GM15510 (cell line): Measurements from ENCODE around the gene CDH20.

Source experiments
- POLR2A ChIP-seq: IDR thresholded peaks from 3 replicates; pipeline ENCODE4 v1.6.1; 2011; ENCODE audit warnings: borderline replicate concordance; ENCODE audit not compliant: insufficient read length; ENCODE audit errors: extremely low read depth

CDH20 gene

GRCh38 chr18:61335684-61336555 is 2.7 kb downstream of the CDH20 start:
- TF ChIP-seq POLR2A, result no peak

DNA sequence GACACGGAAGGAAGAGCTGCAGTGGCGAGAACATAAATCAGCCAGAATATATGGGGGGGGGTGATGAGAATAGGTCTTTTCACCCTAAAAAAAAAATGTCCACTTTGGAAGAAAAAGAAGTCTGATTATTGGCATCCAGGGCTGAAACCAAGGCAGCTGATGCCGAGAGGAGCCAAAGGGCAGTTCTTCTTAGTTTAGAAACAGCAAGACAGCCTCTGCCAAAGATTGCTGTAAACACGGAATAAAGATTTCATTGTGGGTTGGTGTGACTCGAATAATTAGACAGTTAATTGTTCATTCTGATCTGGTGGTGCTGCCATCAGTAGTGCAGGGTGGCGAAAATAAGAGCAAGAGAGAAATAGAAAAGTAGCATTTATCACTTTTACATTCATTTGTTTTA is 3.5 kb downstream of the CDH20 start:
- TF ChIP-seq POLR2A, result no peak

DNA sequence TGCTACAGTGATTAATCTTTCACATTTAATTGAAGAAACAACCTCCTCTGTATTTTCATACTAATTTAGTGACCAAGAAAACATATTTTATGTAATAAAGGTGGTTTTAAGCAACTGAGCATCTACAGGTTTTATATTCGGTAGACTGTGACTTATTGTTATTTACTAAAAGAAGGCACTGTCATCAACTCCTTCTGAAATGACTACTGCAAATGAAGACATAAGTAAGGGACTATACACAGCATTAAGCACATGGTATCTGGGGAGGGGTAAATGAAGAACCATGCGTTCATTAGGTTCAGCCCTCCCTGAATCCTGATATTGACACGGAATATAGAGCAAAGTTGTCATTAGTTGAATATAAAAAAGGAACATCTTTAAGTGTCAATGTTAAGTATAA is 4.3 kb downstream of the CDH20 start:
- no peak for TF ChIP-seq POLR2A

DNA sequence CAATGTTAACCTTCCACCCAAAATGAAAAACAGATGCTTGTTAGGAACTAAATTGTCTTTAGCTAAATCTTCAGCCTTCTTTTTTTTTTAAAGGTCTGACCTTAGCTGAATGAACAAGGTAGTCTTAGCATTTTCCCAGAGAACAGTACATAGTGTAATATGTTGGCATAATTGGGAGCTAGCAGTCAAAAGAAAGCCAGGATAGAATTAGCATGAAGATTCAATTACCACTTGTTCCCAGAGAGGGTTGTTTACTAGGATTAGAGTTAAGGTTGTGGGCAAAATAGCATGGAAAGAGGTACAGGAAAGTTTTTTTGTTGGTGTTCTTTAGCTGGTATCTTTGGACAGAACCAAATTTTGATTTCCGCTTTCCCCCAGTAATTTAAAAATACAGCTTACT is 6.9 kb downstream of the CDH20 start:
- TF ChIP-seq POLR2A, result no peak

DNA sequence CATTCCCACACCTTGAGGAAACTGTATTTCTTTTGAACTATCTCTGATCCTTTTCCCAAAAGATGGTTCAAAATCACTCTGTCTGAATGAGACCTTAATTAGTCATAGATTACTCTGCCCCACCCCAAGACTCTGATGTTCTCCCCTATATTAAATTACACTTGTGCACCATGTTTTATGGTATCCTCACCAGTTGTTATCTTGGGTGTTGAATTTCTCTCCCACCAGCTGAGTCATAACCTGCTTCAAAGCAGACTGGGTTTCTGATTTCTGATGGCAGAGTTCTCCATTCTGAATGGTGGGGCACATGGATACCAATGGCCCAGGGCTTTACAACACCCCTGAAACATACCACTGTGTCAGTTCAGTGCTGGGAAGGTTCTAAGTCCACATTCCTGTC is 15.0 kb downstream of the CDH20 start:
- TF ChIP-seq POLR2A, result no peak

DNA sequence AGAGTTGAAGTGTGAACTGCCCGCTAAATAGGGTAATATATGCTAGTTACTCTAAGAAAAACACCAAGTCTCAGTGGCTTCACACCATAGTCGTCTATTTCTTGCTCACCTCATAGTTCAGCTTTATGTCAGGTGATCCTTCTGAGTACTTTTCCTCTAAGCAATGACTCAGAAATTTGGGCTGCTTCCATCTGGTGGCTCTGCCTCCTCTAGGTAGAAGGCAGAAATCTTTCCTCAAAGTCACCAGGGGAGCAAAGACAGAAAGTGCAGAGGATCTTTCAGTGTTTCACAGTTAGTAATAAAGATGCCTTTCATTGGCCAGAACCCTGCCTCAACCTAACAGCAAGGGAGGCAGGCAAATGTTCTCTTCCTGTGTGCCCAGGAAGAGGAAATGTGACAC is 17.3 kb downstream of the CDH20 start:
- no peak for TF ChIP-seq POLR2A

GRCh38 chr18:61352059-61352458 is 18.8 kb downstream of the CDH20 start:
- no peak for TF ChIP-seq POLR2A

- no peak for TF ChIP-seq POLR2A
These were observed 19.4 kb downstream of the CDH20 start for GRCh38 chr18:61352611-61353010.

GRCh38 chr18:61360404-61361383 is 27.5 kb downstream of the CDH20 start:
- no peak for TF ChIP-seq POLR2A

DNA sequence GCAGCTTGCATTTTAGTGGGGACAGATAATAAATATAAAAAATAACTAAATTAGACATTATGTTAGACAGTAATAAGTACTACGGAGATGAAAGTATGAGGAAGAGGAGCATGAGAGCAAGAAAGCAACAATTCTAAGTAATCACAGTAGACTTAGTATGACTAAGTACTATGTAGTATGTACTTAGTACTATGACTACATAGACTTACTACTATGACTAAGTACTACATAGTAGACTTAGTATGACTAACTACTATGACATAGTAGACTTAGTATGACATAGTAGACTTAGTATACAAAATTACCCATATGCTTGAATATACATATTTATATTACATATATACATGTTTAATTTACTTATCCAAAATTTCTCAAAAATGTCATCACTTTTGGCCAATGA is 29.3 kb downstream of the CDH20 start:
- no peak for TF ChIP-seq POLR2A

- TF ChIP-seq POLR2A, result no peak
These were observed 31.7 kb downstream of the CDH20 start for GRCh38 chr18:61364953-61365352.

DNA sequence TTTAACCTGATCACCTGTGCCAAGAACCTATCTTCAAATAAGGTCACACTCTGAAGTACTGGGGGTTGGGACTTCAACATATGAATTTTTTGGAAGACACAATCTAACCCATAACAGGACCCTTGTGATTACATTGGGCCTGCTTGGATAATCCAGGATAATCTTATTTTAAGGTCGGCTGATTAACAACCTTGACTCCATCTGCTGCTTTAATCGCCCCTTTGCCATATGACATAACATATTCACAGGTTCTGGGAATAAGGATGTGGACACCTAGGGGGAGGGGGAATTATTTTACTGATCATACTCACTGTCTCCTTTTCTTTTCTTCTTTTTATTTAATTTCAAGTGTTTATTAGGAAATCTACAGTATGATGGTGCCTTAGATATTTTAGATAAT is 34.8 kb downstream of the CDH20 start:
- no peak for TF ChIP-seq POLR2A

DNA sequence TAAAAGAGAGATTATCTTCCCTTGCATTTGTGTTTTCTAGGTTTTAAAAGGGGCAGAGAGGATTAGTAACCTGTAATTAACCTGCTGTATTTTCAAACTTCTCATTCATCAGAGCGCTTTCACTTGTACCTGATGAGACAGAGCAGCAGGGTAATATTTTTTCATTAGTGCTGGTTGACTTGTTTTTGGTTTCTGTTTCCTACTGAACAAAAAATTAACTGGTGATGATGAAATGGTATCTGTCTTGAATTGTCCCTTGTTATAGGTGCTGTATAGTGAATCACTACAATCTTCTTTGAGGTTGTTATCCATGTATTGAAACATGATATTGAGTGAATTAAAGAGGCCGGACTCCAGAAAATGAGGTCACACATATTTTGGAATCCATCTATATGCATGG is 37.9 kb downstream of the CDH20 start:
- TF ChIP-seq POLR2A, result no peak

DNA sequence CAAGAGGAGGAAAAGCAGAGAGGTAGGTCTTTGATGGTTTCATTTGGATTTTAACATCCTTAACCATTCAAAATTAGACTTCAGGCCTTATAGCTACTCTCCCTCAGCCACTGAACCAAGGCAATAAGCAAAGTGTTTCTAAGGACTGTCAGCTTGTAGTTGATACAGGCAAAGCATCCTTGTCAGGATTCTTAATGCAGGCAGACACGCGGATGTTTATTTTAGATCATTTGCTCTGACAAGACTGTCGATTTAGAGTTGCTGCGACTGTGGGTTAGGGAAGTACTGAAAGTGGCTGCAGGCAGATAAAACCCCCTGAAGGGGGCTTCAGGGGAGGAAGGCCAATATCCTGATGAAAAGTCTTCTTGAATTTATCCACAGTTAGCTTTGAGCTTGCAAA is 46.6 kb downstream of the CDH20 start:
- no peak for TF ChIP-seq POLR2A

GRCh38 chr18:61388010-61388409 is 54.8 kb downstream of the CDH20 start:
- TF ChIP-seq POLR2A, result no peak
